Epidermal melanocyte (primary cell): ENCODE measurements around the gene KIF6.
"Not testable (repeated sequence)": the region's sequence is repeated elsewhere in the genome, so short reads cannot be mapped to it uniquely, and the experiment has no call there.

Source experiments
- DNase-seq: peaks from one replicate; pipeline ENCODE4 v3.0.0; 2011; ENCODE audit warnings: low spot score; ENCODE audit not compliant: insufficient read length

KIF6 gene

GRCh38 chr6:39502362-39502955 is 222.7 kb downstream of the KIF6 start:
- DNase-seq = not testable (repeated sequence)

GRCh38 chr6:39499053-39499452 is 226.2 kb downstream of the KIF6 start:
- DNase-seq = no peak

- no peak for DNase-seq
These were observed 227.1 kb downstream of the KIF6 start for GRCh38 chr6:39498096-39498495.

- no peak for DNase-seq
These were observed 228.3 kb downstream of the KIF6 start for GRCh38 chr6:39496915-39497314.

GRCh38 chr6:39496456-39496855 is 228.8 kb downstream of the KIF6 start:
- DNase-seq = no peak

- DNase-seq = no peak
These were observed 229.6 kb downstream of the KIF6 start for GRCh38 chr6:39495640-39496039.

GRCh38 chr6:39494998-39495397 is 230.2 kb downstream of the KIF6 start:
- no peak for DNase-seq

- DNase-seq = no peak
These were observed 231.4 kb downstream of the KIF6 start for GRCh38 chr6:39493777-39494176.

GRCh38 chr6:39493174-39493573 is 232.0 kb downstream of the KIF6 start:
- DNase-seq = no peak

GRCh38 chr6:39490108-39490507 is 235.1 kb downstream of the KIF6 start:
- DNase-seq = no peak

- DNase-seq = no peak
These were observed 236.8 kb downstream of the KIF6 start for GRCh38 chr6:39488255-39488879.

GRCh38 chr6:39484276-39484675 is 240.9 kb downstream of the KIF6 start:
- DNase-seq = no peak

GRCh38 chr6:39479819-39480218 is 245.4 kb downstream of the KIF6 start:
- not testable (repeated sequence) for DNase-seq

- DNase-seq = no peak
These were observed 248.5 kb downstream of the KIF6 start for GRCh38 chr6:39476670-39477069.

GRCh38 chr6:39476151-39476550 is 249.1 kb downstream of the KIF6 start:
- DNase-seq = no peak

GRCh38 chr6:39471954-39472659 is 253.1 kb downstream of the KIF6 start:
- no peak for DNase-seq

- no peak for DNase-seq
These were observed 254.7 kb downstream of the KIF6 start for GRCh38 chr6:39470506-39470905.

- DNase-seq = no peak
These were observed 256.8 kb downstream of the KIF6 start for GRCh38 chr6:39468385-39468784.

GRCh38 chr6:39466631-39467030 is 258.6 kb downstream of the KIF6 start:
- no peak for DNase-seq

GRCh38 chr6:39465539-39465938 is 259.7 kb downstream of the KIF6 start:
- no peak for DNase-seq

GRCh38 chr6:39464067-39464466 is 261.1 kb downstream of the KIF6 start:
- no peak for DNase-seq

GRCh38 chr6:39453956-39454524 is 271.2 kb downstream of the KIF6 start:
- no peak for DNase-seq
